Uterus (tissue), 2 donors: ENCODE results near the gene COL5A3.

Experiments
- CTCF ChIP-seq, 4 experiments: fragments of 200-600 bp in 2 of 4; fragments of 450-650 bp in 2 of 4; sonication (generic) in 2 of 4; IDR thresholded peaks; one replicate each; pipeline ENCODE4 v1.5.1; 2016 to 2019; ENCODE audit warnings: antibody characterized with exemption in 4 of 4, mild to moderate bottlenecking in 2 of 4, moderate library complexity in 1 of 4
- POLR2A ChIP-seq, 2 donors: fragments of 450-650 bp; IDR thresholded peaks; one replicate each; pipeline ENCODE4 v1.6.1; 2016; ENCODE audit warnings: antibody characterized with exemption in 2 of 2, mild to moderate bottlenecking in 1 of 2, moderate library complexity in 1 of 2

- TF ChIP-seq CTCF (IDR thresholded peaks at IDR 0.05) (no peak), POLR2A (IDR thresholded peaks at IDR 0.05) (no peak)
These were observed 77.5 kb downstream of the COL5A3 start for GRCh38 chr19:9932835-9933234.
